NCI-H1436 (cell line): ENCODE data around the gene GADD45A.
A peak's percentile ranks its signal among the peaks of the same experiment; 100 is the strongest.

Experiments
- DNase-seq: peaks from one replicate; lab custom pipeline; 2025; lab: John Stamatoyannopoulos, UW

The GADD45A gene

DNA sequence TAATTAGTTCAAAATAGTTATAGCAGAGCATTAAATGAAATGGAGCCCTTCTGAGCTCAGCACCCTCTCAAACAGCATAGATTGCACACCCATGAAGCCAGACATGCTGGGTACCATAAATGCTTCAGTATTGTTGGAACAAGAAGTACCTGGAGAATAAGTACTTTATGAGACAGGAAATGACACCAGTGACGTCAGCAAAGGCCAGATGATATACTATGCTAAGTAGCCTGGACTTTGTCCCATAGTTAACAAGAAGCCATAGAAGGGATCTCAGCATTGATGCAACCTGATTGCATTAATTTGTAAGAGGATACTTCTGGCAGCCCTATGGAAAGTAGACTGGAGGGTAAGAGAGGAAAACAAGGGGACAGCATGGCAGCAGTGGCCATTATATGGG is 16.3 kb upstream of the GADD45A start:
- DNase-seq, result no peak

GRCh38 chr1:67672260-67672803 is 12.7 kb upstream of the GADD45A start:
- no peak for DNase-seq

DNA sequence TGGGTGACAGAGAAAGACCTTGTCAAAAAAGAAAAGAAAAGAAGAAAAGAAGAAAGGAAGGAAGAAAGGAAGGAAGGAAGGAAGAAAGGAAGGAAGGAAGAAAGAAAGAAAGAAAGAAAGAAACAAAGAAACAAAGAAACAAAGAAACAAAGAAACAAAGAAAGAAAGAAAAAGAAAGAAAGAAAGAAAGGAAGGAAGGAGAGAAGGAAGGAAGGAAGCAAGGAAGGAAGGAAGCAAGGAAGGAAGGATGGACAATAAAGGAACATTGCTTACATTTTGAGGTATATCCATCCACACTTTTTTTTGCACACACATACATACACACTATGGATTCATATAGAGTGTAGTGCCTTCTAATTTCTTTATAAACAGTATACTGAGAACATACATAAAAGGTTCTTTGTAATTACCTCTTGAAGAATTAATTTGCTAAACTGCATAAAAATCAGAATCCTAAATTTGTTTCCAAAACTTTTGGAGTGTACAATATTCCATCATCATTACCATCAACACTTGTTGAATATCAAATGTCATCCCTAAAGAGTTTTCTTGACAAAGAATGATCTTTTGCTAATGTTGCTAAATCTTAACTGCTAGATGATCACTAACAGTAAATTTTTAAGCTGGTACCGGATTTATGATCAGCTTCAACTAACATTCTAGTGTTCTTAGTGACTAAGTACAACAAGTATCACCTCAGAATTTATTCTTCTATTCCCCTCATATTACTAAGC is 11.4 kb upstream of the GADD45A start:
- no peak for DNase-seq

GRCh38 chr1:67674260-67675011 is 10.6 kb upstream of the GADD45A start:
- peak; percentile 59 for DNase-seq

GRCh38 chr1:67675800-67676199 is 9.2 kb upstream of the GADD45A start:
- DNase-seq, result no peak

DNA sequence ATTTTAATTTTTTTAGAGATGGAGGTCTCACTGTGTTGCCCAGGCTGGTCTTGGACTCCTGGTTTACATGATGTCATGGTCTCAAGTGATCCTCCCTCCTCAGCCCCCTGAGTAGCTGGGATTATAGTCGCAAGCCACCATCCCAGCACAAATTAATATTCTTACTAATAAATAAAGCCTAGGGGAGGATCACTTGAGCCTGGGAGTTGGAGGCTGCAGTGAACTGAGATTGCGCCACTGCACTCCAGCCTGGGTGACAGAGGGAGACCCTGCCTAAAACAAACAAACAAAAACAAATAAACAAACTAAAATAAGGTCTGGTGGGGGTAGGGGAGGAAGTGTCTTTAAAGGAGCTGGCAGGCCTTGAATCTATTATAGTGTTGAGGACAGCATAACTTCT is 8.7 kb upstream of the GADD45A start:
- no peak for DNase-seq

GRCh38 chr1:67676946-67677345 is 8.1 kb upstream of the GADD45A start:
- DNase-seq, result no peak

DNA sequence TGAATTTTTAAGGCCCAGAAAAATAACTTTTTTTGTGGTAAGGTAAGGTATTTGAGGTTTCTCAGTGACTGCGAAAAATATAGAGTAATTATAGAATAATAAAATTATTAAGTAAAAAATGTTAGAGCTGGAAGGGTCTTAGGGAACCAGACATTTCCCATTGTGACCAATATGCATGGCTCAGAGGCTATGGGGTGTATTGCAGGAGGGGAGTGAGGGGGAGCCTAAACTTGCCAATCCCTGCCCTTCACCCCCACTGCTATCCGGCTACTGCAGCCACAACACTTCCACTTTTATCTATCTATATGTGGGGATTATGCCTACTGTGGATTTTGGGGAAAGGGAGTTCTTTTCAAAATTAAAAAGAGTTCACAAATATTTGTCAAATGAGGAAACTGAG is 7.6 kb upstream of the GADD45A start:
- DNase-seq, result no peak

DNA sequence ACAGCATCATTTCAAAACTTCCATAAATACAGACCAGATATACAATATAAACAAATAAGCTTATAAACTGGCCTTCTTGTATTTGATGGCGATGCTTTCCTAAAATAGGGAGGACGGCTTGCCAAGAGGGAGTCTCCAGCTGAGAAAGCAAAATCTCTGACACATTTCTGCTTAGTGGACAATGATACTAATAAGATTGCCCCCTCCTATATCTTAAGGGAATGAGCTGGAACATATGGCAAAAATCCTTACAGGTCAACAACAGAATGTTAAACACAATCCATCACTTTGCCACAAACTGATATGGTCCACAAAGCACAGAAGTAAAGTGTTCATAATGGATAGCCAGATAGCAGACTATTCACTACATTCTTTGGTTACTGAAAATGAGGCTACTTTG is 7.1 kb upstream of the GADD45A start:
- no peak for DNase-seq

DNA sequence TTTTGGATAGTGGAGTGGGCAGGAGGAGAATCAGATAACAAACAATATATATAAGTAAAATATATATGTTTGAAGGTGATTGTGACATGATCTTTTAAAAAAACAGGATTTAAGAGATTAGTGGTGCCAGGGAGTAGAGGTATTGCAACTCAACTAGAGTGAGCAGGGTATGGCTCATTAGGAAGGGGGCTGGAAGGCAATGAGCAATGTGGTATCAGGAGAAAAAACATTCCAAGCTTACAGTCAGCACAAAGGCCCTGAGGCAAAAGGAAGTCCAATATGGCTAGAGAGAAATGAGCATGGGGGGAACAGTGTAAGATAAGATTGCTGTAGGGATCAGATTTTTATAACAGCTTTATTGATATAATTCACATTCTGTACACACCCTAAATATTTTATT is 5.3 kb upstream of the GADD45A start:
- no peak for DNase-seq

- no peak for DNase-seq
Measured at GRCh38 chr1:67680486-67680885, 4.5 kb upstream of the GADD45A start.

- no peak for DNase-seq
Measured at GRCh38 chr1:67682659-67683197, 2.3 kb upstream of the GADD45A start.

GRCh38 chr1:67683316-67683715 is 1.7 kb upstream of the GADD45A start:
- DNase-seq, result no peak

DNA sequence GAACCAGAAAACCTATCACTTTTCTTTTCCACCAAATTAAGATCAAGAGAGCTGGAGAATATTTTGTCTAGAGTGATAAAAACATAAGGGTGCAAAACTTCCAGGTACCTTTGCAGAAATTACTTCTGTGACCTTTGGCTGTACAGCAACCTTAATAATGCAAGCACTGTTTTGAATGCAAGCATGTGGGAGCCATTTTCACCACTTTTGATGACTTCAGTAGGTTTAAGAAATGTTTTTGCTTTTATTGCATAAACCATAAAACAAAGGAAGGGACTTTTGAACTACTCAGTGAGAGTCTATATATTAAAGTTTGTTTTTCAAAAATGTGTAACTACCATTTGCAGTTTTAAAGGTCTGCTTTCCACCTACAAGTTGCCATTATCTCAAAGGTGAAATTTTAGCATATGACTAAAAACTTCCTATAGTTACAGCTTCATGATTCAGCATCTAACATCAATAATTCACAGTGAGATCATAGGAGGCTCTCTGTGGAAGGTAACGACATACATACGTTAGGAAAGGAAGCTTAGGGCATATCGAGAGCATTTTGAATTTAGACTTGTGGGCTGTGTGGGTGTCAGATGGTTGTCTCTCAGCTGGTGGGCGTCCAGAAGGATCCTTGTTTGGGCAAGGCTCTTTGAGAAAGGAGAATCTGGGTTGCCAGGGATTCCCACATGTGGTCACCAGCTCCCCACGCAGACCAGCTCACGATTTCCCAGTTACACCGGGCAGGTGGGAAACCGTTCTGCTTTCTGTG is 1.1 kb upstream of the GADD45A start:
- no peak for DNase-seq

- DNase-seq, result no peak
Measured at GRCh38 chr1:67684526-67685066, 405 bp upstream of the GADD45A start.

DNA sequence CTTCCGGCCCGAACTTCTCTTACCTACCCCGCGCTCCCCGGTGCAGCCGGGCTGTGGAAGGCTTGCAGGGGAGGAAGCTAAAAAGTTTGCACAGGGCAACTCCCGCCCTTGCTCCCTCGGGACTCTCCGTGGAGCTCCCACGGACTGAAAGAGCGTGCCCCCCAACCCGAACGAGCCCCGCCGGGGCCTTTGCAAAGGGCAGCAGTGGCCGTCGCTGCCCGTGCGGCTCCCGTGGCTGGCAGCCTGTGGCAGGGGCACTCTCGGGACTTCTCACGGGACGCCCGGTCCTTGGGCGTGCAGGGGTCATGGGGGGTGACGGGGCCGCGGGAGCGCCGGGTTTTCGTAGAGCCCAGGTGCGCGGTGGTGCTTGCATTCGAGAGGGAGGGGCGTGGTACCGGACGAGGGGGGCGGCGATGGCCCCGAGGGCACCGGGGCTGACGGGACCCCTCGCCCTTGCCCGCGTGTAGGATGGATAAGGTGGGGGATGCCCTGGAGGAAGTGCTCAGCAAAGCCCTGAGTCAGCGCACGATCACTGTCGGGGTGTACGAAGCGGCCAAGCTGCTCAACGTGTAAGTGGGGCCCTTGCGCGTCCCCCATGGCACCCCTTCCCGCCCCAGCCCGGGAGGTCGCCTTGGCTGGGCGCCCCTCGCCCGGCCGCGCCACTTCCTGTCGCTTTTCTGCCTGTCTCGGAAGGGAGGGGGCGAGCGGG is 711 bp downstream of the GADD45A start:
- DNase-seq, result peak; percentile 38

- DNase-seq, result peak; percentile 41
Measured at GRCh38 chr1:67686267-67687197, 1.5 kb downstream of the GADD45A start.

DNA sequence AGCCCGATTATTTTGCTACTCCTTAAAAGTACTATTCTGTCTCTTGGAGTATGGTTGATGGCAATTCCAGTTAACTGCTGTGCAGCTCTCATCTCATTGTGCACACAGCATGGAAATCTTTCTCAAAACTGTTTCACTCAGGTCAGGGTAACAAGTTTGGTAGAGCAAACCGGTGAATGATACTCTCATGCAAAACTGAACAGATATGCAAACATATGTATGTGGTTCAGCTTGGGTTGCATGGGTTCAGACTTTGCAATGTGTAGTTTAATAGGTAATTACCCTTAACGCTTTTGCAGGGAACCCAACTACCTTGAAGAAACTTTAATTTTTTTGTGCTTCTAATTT is 2.2 kb downstream of the GADD45A start:
- no peak for DNase-seq

DNA sequence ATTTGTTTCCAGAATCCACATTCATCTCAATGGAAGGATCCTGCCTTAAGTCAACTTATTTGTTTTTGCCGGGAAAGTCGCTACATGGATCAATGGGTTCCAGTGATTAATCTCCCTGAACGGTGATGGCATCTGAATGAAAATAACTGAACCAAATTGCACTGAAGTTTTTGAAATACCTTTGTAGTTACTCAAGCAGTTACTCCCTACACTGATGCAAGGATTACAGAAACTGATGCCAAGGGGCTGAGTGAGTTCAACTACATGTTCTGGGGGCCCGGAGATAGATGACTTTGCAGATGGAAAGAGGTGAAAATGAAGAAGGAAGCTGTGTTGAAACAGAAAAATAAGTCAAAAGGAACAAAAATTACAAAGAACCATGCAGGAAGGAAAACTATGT is 2.6 kb downstream of the GADD45A start:
- no peak for DNase-seq

DNA sequence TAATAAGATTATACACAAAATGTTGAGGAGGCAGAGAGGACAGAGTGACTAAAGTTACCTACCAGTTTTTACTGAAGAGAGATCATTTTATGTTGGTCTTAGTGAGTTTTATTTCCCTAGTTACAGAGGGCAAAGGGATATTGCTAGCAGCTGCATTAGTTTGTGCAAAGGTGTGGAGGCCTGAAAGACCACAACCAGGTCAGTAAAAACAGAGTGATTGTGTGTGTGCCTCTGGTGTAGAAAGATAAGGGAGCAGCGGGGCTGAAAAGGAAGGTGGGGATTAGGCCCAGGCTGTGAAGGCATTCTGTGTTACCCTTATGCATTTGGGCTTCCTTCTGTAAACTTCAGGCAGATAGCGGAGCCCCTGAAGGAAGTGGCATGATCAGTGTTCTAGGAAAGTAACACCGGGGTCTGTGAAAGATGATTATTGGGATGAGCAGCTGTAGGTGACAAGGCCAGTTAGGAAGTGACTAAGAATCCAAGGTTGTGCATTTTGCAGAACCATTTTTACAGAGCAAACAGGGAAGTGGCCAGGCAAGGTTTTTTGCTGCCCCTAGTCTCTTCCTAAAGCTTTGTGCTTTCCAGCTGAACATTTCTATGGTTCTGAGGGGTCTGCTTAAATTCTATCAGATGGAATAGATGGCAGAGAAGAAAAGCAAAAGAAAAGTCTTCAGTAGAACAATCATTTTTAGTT is 3.7 kb downstream of the GADD45A start:
- no peak for DNase-seq
